Stomach smooth muscle (tissue), 2 donors: ENCODE measurements around the gene CLCF1.
A peak's percentile ranks its signal among the peaks of the same experiment; 100 is the strongest.
"Not testable (repeated sequence)": the region's sequence is repeated elsewhere in the genome, so short reads cannot be mapped to it uniquely, and the experiment has no call there.

ENCODE experiments used
- H3K27ac ChIP-seq: one replicate; pipeline ENCODE4 v1.7.0; 2013; ENCODE audit warnings: mild to moderate bottlenecking, low read length, inconsistent platforms
- H3K27me3 ChIP-seq, 2 donors: one replicate each; pipeline ENCODE4 v1.7.0; 2013; ENCODE audit warnings: low read length in 2 of 2; ENCODE audit not compliant: insufficient read depth in 2 of 2, control insufficient read depth in 1 of 2
- H3K36me3 ChIP-seq, 2 donors: one replicate each; pipeline ENCODE4 v1.7.0; 2013; ENCODE audit warnings: low read length in 2 of 2; ENCODE audit not compliant: control insufficient read depth in 2 of 2, insufficient read depth in 2 of 2
- H3K4me1 ChIP-seq: one replicate; pipeline ENCODE4 v1.7.0; 2013; ENCODE audit warnings: low read length; ENCODE audit not compliant: control insufficient read depth, insufficient read depth
- H3K4me3 ChIP-seq, 2 donors: one replicate each; pipeline ENCODE4 v1.7.0; 2013; ENCODE audit warnings: low read length in 2 of 2
- H3K9ac ChIP-seq, 2 donors: one replicate each; pipeline ENCODE4 v1.7.0; 2013; ENCODE audit warnings: low read length in 2 of 2, mild to moderate bottlenecking in 1 of 2
- H3K9me3 ChIP-seq, 2 donors: one replicate each; pipeline ENCODE4 v1.7.0; 2013; ENCODE audit warnings: low read length in 2 of 2; ENCODE audit not compliant: control insufficient read depth in 2 of 2
- donor health status: healthy.
- donor health status: Pancreatic carcinoma.

The CLCF1 gene

DNA sequence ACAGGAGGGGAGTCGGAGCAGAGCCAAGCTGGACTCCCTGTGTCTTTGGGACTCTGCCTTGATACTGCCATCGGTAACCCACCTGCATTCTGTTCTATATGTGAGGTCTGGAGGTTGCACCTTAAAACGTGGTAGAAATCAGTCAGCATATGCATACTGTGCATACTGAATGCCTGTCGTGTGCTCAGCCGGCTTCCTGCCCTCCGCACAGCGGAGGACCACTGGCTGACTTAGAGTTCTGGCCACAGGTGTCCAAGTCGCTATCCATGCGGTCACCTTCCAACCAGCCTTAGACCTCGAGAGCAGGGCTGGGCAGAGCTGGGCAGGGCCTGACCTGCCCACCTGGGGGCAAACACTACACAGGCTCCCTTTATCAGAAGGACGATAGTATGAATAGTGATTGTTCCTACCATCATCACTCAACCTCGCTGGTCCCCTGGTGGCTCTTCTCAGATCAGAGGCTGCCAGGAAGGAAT, 34.3 kb upstream of the CLCF1 start:
- peaks cover 45 to 63% of the 10 kb centered on the region in 2 donors for H3K27me3 ChIP-seq
- no peaks in the 10 kb centered on the region for H3K9me3 ChIP-seq
- H3K4me1 ChIP-seq, result no peaks in the 10 kb centered on the region
- H3K4me3 ChIP-seq, result no peak overlapping the region
- H3K9ac ChIP-seq, result no peak overlapping the region
- no peak overlapping the region for H3K27ac ChIP-seq
- H3K36me3 ChIP-seq, result no peaks in the 10 kb centered on the region

DNA sequence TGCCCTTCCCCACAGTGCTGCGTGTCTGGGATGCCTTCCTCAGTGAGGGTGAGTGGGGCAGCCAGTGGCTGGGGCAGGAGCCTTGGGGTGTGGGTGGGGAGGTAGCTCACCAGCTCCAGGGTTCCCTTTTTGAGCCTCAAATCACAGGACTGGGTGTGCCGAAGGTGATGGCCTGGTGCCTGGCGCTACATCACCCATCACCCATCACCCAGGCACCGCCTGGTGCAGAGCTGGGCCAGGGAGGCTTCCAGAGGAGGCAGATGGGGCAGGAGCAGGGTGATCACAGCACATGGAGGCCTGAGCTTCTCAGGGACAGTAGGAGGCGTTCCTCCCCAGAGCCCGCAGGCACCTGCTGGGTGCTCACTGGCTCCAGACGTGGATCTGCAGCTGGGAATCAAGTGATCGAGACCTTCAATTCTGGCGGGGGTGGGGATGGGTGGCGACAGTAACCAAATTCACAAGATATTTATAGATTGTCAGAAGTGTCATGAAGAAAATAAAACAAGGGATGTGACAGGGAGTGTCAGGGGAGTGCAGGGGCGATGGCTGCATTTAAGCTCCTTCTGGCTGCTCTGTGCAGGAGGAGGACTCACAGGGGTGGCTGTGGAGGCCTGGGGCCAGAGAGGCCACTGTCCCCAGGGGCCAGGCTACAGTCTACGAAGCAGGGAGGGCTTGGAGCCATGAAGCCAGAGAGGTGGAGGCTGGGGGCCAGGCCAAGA, 33.7 kb upstream of the CLCF1 start:
- H3K9me3 ChIP-seq, result no peaks in the 10 kb centered on the region
- no peak overlapping the region for H3K4me3 ChIP-seq
- no peaks in the 10 kb centered on the region for H3K36me3 ChIP-seq
- H3K27ac ChIP-seq, result no peak overlapping the region
- no peak overlapping the region for H3K9ac ChIP-seq
- H3K4me1 ChIP-seq, result peaks cover 1% of the 10 kb centered on the region
- H3K27me3 ChIP-seq, result peaks cover 45 to 63% of the 10 kb centered on the region in 2 donors

- Histone ChIP-seq H3K27me3 (peaks cover 43 to 63% of the 10 kb centered on the region in 2 donors), H3K36me3 (no peaks in the 10 kb centered on the region), H3K9me3 (no peaks in the 10 kb centered on the region), H3K27ac (no peak overlapping the region), H3K4me1 (peaks cover 4% of the 10 kb centered on the region), H3K9ac (no peak overlapping the region), H3K4me3 (no peak overlapping the region)
Observed at GRCh38 chr11:67406420-67406968, 33.1 kb upstream of the CLCF1 start.

DNA sequence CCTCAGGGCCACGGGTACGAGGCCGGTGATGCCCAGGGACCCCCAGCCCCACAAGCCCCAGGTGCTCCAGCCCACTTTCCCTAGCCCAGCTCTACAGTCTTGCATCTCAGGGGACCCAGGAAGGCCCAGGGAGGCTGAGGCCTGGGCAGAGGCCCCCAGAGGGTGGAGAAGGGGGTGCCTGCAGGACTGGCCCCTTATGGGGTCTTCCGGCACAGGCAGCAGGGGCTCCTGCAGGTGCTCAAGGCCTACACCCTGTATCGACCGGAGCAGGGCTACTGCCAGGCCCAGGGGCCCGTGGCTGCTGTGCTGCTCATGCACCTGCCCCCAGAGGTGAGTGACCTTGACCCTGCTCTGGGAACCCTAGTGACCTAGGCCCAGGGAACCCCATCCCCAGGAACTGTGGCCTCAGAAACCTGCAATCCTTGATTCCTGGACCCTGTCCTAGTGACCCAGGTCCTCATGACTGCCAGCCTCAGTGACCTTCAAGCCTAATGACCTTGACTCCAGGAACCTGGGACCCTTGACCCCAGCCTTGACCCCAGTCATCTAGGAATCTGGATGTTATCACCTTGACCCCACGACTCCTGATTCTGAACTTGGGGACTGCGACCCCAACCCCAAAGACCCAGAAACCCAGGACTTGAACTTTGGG, 32.4 kb upstream of the CLCF1 start:
- Histone ChIP-seq H3K9ac (no peak overlapping the region), H3K27ac (no peak overlapping the region), H3K4me3 (no peak overlapping the region), H3K36me3 (no peaks in the 10 kb centered on the region), H3K9me3 (no peaks in the 10 kb centered on the region), H3K4me1 (peaks cover 7% of the 10 kb centered on the region), H3K27me3 (peaks cover 40 to 56% of the 10 kb centered on the region in 2 donors)

- Histone ChIP-seq H3K27me3 (peaks cover 37 to 49% of the 10 kb centered on the region in 2 donors), H3K9ac (no peak overlapping the region), H3K36me3 (no peaks in the 10 kb centered on the region), H3K27ac (no peak overlapping the region), H3K4me3 (peak overlapping the region in 1 of 2 donors; percentile 22), H3K4me1 (peaks cover 14% of the 10 kb centered on the region), H3K9me3 (no peaks in the 10 kb centered on the region)
Observed at GRCh38 chr11:67405196-67405567, 31.8 kb upstream of the CLCF1 start.

- H3K4me1 ChIP-seq, result peaks cover 18% of the 10 kb centered on the region
- H3K27me3 ChIP-seq, result peaks cover 33 to 44% of the 10 kb centered on the region in 2 donors
- H3K9me3 ChIP-seq, result no peaks in the 10 kb centered on the region
- no peak overlapping the region for H3K27ac ChIP-seq
- H3K9ac ChIP-seq, result no peak overlapping the region
- no peaks in the 10 kb centered on the region for H3K36me3 ChIP-seq
- peak overlapping the region in 1 of 2 donors; percentile 22 for H3K4me3 ChIP-seq
Observed at GRCh38 chr11:67404515-67405195, 31.3 kb upstream of the CLCF1 start.

GRCh38 chr11:67403085-67403484, 29.7 kb upstream of the CLCF1 start:
- not testable (repeated sequence) for H3K9me3 ChIP-seq, H3K4me3 ChIP-seq, H3K27ac ChIP-seq, H3K9ac ChIP-seq
- peaks cover 22 to 29% of the 10 kb centered on the region in 2 donors for H3K27me3 ChIP-seq
- peaks cover 11 to 14% of the 10 kb centered on the region in 2 donors for H3K36me3 ChIP-seq
- peaks cover 27% of the 10 kb centered on the region for H3K4me1 ChIP-seq

DNA sequence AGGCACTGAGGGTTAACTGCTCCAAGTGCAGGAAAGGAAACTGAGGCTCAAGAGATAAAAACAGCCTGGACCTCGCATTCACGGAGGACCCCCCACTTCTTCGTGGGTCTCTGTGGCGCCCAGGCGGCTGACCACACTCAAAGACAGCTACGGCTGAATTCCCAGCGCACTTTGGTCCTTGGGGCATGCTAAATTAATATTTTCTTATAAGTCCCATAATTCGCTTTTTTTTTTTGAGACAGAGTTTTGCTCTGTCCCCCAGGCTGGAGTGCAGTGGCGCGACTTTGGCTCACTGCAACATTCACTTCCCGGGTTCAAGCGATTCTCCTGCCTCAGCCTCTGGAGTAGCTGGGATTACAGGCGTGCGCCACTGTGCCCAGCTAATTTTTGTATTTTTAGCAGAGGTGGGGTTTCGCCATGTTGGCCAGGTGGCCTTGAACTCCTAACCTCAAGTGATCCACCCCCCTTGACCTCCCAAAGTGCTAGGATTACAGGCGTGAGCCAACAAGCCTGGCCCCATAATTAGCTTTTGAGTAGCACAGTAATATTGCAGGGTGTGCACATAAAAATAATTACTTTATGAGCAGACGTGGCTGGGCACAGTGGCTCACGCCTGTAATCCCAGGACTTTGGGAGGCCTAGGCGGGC, 28.9 kb upstream of the CLCF1 start:
- H3K4me1 ChIP-seq, result peaks cover 27% of the 10 kb centered on the region
- H3K27me3 ChIP-seq, result peaks cover 16 to 21% of the 10 kb centered on the region in 2 donors
- not testable (repeated sequence) for H3K9me3 ChIP-seq
- H3K27ac ChIP-seq, result peak overlapping the region; percentile 74
- peaks cover 18 to 22% of the 10 kb centered on the region in 2 donors for H3K36me3 ChIP-seq
- H3K9ac ChIP-seq, result peak overlapping the region; percentile 3 to 73
- H3K4me3 ChIP-seq, result peak overlapping the region; percentile 39 to 74

DNA sequence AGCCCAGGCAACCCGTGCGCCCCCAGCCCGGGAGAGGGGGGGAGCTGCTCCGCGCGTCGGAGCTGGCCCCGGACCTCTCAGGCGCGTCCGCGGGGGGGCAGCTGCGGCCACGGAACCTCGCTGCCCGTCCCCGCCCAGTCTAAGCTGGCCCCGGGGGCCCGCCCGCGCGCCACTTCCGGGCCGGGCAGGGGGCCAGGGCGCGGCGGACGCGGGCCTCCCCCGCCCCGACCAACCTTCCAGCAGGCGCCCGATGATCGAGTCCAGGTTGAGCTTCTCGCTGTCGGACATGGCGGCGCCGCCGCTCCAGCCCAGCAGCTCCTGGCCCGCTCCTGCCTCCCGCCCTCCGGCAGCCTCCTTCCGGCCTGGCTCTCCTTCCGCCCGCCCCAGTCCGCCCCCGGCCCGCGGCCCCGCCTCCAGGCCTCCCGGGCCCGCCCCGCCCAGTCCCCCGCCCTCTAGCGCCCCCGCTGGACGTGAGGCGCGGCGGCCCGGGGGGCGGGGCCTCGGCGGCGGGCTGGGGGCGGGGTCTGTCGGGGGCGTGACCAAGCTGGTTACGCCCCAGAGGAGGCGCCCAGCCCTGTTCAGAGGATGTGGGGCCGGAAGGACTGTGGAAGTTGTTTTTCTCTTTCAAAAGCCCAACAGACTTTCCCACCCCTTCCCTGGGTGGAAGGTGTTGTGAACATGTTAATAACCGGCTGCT, 28.2 kb upstream of the CLCF1 start, which contains the start of gene PPP1CA:
Gene PPP1CA, minus strand, starts transcription at position 364 of the 697 bp plus-strand sequence. Its CDS starts 76 bp downstream, at position 288.
- Histone ChIP-seq H3K9ac (peak within 1 kb of the TSS; percentile 89 to 90), H3K27ac (peak within 1 kb of the TSS; percentile 91), H3K27me3 (peaks cover 14 to 17% of the 10 kb centered on the region in 2 donors), H3K4me1 (peaks cover 27% of the 10 kb centered on the region), H3K9me3 (no peaks in the 10 kb centered on the region), H3K36me3 (peaks cover 18 to 22% of the 10 kb centered on the region in 2 donors), H3K4me3 (peak within 1 kb of the TSS; percentile 73 to 88)
